Neural progenitor cell (in vitro differentiated cells): ENCODE measurements around the gene CDH23. TPM values are rescaled to one million over a fixed set of nuclear protein-coding genes. Genes with fewer than 3 reads are reported as not detected.

Experiments
- DNase-seq: peaks from one replicate; pipeline ENCODE4 v3.0.0-alpha.2; 2016; ENCODE audit warnings: low spot score
- H2AFZ ChIP-seq: fragments of 200-600 bp; sonication (generic); replicated peaks from 2 replicates; pipeline ENCODE4 v1.6.1; 2016; ENCODE audit warnings: antibody characterized with exemption
- H3F3A ChIP-seq: fragments of 200-600 bp; sonication (generic); 2 replicates; pipeline ENCODE4 v1.6.1; 2016; ENCODE audit warnings: antibody characterized with exemption, low read depth
- H3K27ac ChIP-seq: fragments of 200-600 bp; sonication (generic); 2 replicates; pipeline ENCODE4 v1.5.1; 2016; ENCODE audit warnings: mild to moderate bottlenecking
- H3K27me3 ChIP-seq: fragments of 200-600 bp; sonication (generic); 2 replicates; pipeline ENCODE4 v1.6.1; 2016; ENCODE audit warnings: mild to moderate bottlenecking, moderate library complexity
- H3K36me3 ChIP-seq: fragments of 200-600 bp; sonication (generic); 2 replicates; pipeline ENCODE4 v1.5.1; 2016
- H3K4me1 ChIP-seq: fragments of 200-600 bp; sonication (generic); 2 replicates; pipeline ENCODE4 v1.6.1; 2016; ENCODE audit warnings: mixed run types
- H3K4me2 ChIP-seq: fragments of 200-600 bp; sonication (generic); 2 replicates; pipeline ENCODE4 v1.6.1; 2016
- H3K4me3 ChIP-seq: fragments of 200-600 bp; sonication (generic); 2 replicates; pipeline ENCODE4 v1.5.1; 2016
- H3K79me2 ChIP-seq: fragments of 200-600 bp; sonication (generic); 2 replicates; pipeline ENCODE4 v1.6.1; 2016; ENCODE audit warnings: low read depth
- H3K9ac ChIP-seq: fragments of 200-600 bp; sonication (generic); 2 replicates; pipeline ENCODE4 v1.6.1; 2016
- H3K9me3 ChIP-seq: fragments of 200-600 bp; sonication (generic); 2 replicates; pipeline ENCODE4 v1.5.1; 2016; ENCODE audit warnings: low read depth
- H4K20me1 ChIP-seq: fragments of 200-600 bp; sonication (generic); 2 replicates; pipeline ENCODE4 v1.6.1; 2016; ENCODE audit warnings: low read depth
- H3K27ac Mint-ChIP-seq: 3 replicates; pipeline ENCODE4 v1.8.0; 2021; ENCODE audit warnings: mixed read lengths
- H3K27me3 Mint-ChIP-seq: 2 replicates; pipeline ENCODE4 v1.8.0; 2022; ENCODE audit warnings: low read depth, mild to moderate bottlenecking, inconsistent platforms, moderate library complexity, mixed read lengths; ENCODE audit not compliant: insufficient read depth
- H3K36me3 Mint-ChIP-seq: 3 replicates; pipeline ENCODE4 v1.8.0; 2021; ENCODE audit warnings: mixed read lengths
- H3K4me1 Mint-ChIP-seq: 3 replicates; pipeline ENCODE4 v1.8.0; 2021; ENCODE audit warnings: mixed read lengths
- H3K4me3 Mint-ChIP-seq: 3 replicates; pipeline ENCODE4 v1.8.0; 2021; ENCODE audit warnings: mild to moderate bottlenecking, moderate library complexity, mixed read lengths
- H3K9me3 Mint-ChIP-seq: 3 replicates; pipeline ENCODE4 v1.8.0; 2020; ENCODE audit warnings: mixed read lengths
- EZH2 ChIP-seq: fragments of 200-600 bp; sonication (generic); IDR thresholded peaks from 2 replicates; pipeline ENCODE4 v1.6.1; 2017; ENCODE audit warnings: antibody characterized with exemption, mild to moderate bottlenecking, moderate library complexity
- EZH2phosphoT487 ChIP-seq: fragments of 200-600 bp; sonication (generic); IDR thresholded peaks from 2 replicates; pipeline ENCODE4 v1.6.1; 2017; ENCODE audit warnings: antibody characterized with exemption
- total RNA-seq: library from RNA; depleted of rRNA; stranded (reverse); fragments of >200 nt; gene quantifications from 2 replicates; pipeline ENCODE4 v1.2.3, GENCODE V29; 2015; ENCODE audit warnings: low replicate concordance
- TF ChIP-seq, protein P1 (sequence below): fragments of 200-600 bp; sonication (generic); IDR thresholded peaks from 2 replicates; pipeline ENCODE4 v1.5.1; 2017; ENCODE audit warnings: antibody characterized with exemption, mild to moderate bottlenecking

The CDH23 gene
- total RNA-seq, 1 donor from 2014 or later = 5.9 TPM

GRCh38 chr10:71496927-71497762 is 100.4 kb downstream of the CDH23 start:
- no peak overlapping the region for H3K27ac ChIP-seq
- H3K4me3 Mint-ChIP-seq = no peak overlapping the region

DNA sequence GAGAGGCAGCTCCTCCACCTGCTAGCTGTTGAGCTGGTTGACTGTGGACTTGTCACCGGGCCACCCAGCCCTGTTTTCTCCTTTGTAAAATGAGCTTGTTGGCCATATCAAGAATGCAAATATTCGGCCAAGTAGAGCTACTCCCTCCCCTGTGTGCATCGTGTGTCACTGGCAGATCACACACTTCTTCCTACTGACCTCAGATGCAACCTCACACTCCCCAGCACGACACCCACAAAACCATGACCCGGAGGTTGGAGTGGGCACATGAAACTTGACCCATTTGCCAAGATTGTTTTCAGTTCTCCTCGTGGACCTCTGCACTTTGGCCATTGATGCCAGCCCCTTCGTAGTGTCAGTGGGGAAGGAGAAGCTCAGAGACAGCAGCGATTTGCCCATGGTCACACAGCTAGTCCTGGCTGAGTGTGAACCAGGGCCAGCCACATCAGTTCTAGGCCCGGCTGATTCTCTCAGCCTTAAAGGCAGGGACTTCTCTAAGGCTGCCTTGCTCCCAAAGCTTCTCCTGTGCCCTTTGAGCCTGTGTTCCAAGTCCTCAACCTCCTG is 101.1 kb downstream of the CDH23 start:
- Histone ChIP-seq H3K4me2 (no peak overlapping the region), H3K27ac (no peak overlapping the region), H3K36me3 (no peaks in the 10 kb centered on the region), H3K79me2 (no peaks in the 10 kb centered on the region), H3K4me3 (no peak overlapping the region), H2AFZ (no peak overlapping the region), H3K27me3 (peaks cover 8% of the 10 kb centered on the region), H3K9me3 (no peaks in the 10 kb centered on the region), H3F3A (peaks cover 8% of the 10 kb centered on the region), H3K9ac (no peak overlapping the region), H4K20me1 (no peaks in the 10 kb centered on the region), H3K4me1 (peaks cover 6% of the 10 kb centered on the region)
- H3K9me3 Mint-ChIP-seq = no peaks in the 10 kb centered on the region
- no peak for DNase-seq
- no peak overlapping the region for H3K27ac Mint-ChIP-seq
- peaks cover 39% of the 10 kb centered on the region for H3K4me1 Mint-ChIP-seq
- H3K4me3 Mint-ChIP-seq = no peak overlapping the region
- no peaks in the 10 kb centered on the region for H3K36me3 Mint-ChIP-seq
- peaks cover 10% of the 10 kb centered on the region for H3K27me3 Mint-ChIP-seq
- TF ChIP-seq EZH2phosphoT487 = no peak
- no peak for TF ChIP-seq EZH2
- TF ChIP-seq, protein P1, sequence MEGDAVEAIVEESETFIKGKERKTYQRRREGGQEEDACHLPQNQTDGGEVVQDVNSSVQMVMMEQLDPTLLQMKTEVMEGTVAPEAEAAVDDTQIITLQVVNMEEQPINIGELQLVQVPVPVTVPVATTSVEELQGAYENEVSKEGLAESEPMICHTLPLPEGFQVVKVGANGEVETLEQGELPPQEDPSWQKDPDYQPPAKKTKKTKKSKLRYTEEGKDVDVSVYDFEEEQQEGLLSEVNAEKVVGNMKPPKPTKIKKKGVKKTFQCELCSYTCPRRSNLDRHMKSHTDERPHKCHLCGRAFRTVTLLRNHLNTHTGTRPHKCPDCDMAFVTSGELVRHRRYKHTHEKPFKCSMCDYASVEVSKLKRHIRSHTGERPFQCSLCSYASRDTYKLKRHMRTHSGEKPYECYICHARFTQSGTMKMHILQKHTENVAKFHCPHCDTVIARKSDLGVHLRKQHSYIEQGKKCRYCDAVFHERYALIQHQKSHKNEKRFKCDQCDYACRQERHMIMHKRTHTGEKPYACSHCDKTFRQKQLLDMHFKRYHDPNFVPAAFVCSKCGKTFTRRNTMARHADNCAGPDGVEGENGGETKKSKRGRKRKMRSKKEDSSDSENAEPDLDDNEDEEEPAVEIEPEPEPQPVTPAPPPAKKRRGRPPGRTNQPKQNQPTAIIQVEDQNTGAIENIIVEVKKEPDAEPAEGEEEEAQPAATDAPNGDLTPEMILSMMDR = no peak

More at GRCh38 chr10:71496927-71497762, 100.4 kb downstream of the CDH23 start:
- TF ChIP-seq EZH2phosphoT487 (no peak), EZH2 (no peak)
- TF ChIP-seq, protein P1 = no peak
- H3K27ac Mint-ChIP-seq = peak overlapping the region; percentile 57
- peaks cover 10% of the 10 kb centered on the region for H3K27me3 Mint-ChIP-seq
- Histone ChIP-seq H3K4me3 (no peak overlapping the region), H3F3A (peaks cover 8% of the 10 kb centered on the region), H3K9me3 (no peaks in the 10 kb centered on the region), H3K36me3 (no peaks in the 10 kb centered on the region), H3K9ac (no peak overlapping the region), H3K79me2 (no peaks in the 10 kb centered on the region), H3K4me1 (no peaks in the 10 kb centered on the region), H4K20me1 (no peaks in the 10 kb centered on the region), H3K4me2 (no peak overlapping the region), H2AFZ (no peak overlapping the region), H3K27me3 (peaks cover 8% of the 10 kb centered on the region)
- peaks cover 32% of the 10 kb centered on the region for H3K4me1 Mint-ChIP-seq
- H3K9me3 Mint-ChIP-seq = no peaks in the 10 kb centered on the region
- no peaks in the 10 kb centered on the region for H3K36me3 Mint-ChIP-seq
- DNase-seq = no peak

DNA sequence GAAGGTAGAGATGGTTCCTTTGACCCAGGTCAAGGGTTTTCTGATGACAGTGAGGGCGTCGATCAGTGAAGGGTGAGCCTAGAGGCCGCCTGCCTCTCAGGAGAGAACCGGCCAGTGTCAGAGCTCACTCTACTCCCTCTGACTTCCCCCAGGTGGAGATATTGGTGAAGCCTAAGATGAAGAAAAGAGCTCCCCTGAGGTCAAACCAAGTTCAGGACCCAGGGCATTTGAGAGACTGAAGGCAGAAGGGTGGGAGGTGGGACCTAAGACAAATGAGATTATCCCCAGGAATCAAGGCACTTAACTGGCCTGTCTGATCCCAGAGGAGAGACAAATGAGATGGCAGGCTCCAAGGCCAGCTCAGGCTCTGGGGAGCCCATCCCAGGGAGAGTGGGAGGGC is 104.7 kb downstream of the CDH23 start:
- Mint-ChIP-seq H3K36me3 (no peaks in the 10 kb centered on the region), H3K4me3 (no peak overlapping the region), H3K27ac (peak overlapping the region; percentile 48), H3K4me1 (peaks cover 35% of the 10 kb centered on the region), H3K9me3 (no peaks in the 10 kb centered on the region), H3K27me3 (peaks cover 8% of the 10 kb centered on the region)
- Histone ChIP-seq H3K4me1 (peaks cover 7% of the 10 kb centered on the region), H3K79me2 (no peaks in the 10 kb centered on the region), H3K9ac (no peak overlapping the region), H2AFZ (no peak overlapping the region), H3K4me2 (no peak overlapping the region), H3K27ac (no peak overlapping the region), H4K20me1 (no peaks in the 10 kb centered on the region), H3K9me3 (no peaks in the 10 kb centered on the region), H3K4me3 (no peak overlapping the region), H3F3A (peaks cover 8% of the 10 kb centered on the region), H3K36me3 (no peaks in the 10 kb centered on the region), H3K27me3 (peaks cover 8% of the 10 kb centered on the region)
- TF ChIP-seq EZH2phosphoT487 = no peak
- TF ChIP-seq EZH2 = no peak
- TF ChIP-seq, protein P1 = no peak
- no peak for DNase-seq
